HEK293 (cell line): ENCODE results near the gene NDUFS2.

Experiments
- CTCF ChIP-seq: fragments of 450-650 bp; formaldehyde crosslinking; IDR thresholded peaks from 2 replicates; pipeline ENCODE4 v1.5.1; 2016; ENCODE audit warnings: missing biosample characterization, missing genetic modification characterization
- FEZF1 ChIP-seq: fragments of 450-650 bp; formaldehyde crosslinking; IDR thresholded peaks from 2 replicates; pipeline ENCODE4 v1.5.1; 2016; ENCODE audit warnings: missing biosample characterization, missing genetic modification characterization
- KLF7 ChIP-seq: fragments of 450-650 bp; formaldehyde crosslinking; IDR thresholded peaks from 2 replicates; pipeline ENCODE4 v1.5.1; 2016; ENCODE audit warnings: missing biosample characterization, missing genetic modification characterization, borderline replicate concordance
- ZNF138 ChIP-seq: fragments of 450-650 bp; formaldehyde crosslinking; IDR thresholded peaks from 2 replicates; pipeline ENCODE4 v1.5.1; 2016; ENCODE audit warnings: missing biosample characterization, missing genetic modification characterization, borderline replicate concordance
- ZNF561 ChIP-seq: fragments of 450-650 bp; IDR thresholded peaks from 2 replicates; pipeline ENCODE4 v1.5.1; 2018; ENCODE audit warnings: missing biosample characterization, missing genetic modification characterization, borderline replicate concordance
- ZNF580 ChIP-seq: fragments of 450-650 bp; formaldehyde crosslinking; IDR thresholded peaks from 2 replicates; pipeline ENCODE4 v1.5.1; 2016; ENCODE audit warnings: missing biosample characterization, missing genetic modification characterization
- ZNF645 ChIP-seq: fragments of 450-650 bp; formaldehyde crosslinking; IDR thresholded peaks from 2 replicates; pipeline ENCODE4; 2016; ENCODE audit warnings: missing biosample characterization, missing genetic modification characterization
- ZSCAN18 ChIP-seq: fragments of 450-650 bp; formaldehyde crosslinking; IDR thresholded peaks from 2 replicates; pipeline ENCODE4 v1.5.1; 2016; ENCODE audit warnings: missing biosample characterization, missing genetic modification characterization

- TF ChIP-seq FEZF1 (tag by site-specific recombination) (no peak), CTCF (no peak), ZNF645 (tag by site-specific recombination) (no peak), ZSCAN18 (tag by site-specific recombination) (no peak), ZNF580 (tag by site-specific recombination) (no peak), ZNF561 (no peak), ZNF138 (tag by site-specific recombination) (no peak), KLF7 (tag by site-specific recombination) (no peak)
Observed at GRCh38 chr1:161233102-161233501, 30.9 kb downstream of the NDUFS2 start.
